WTC11 (cell line): ENCODE measurements around the gene TMCC1.

Source experiments
- ATF2 ChIP-seq: sonication (generic); formaldehyde crosslinking; IDR thresholded peaks from 2 replicates; pipeline ENCODE4 v1.8.1; 2022; ENCODE audit warnings: low read depth, missing genetic modification reagents, borderline replicate concordance
- CREB1 ChIP-seq: sonication (generic); formaldehyde crosslinking; IDR thresholded peaks from 2 replicates; pipeline ENCODE4 v1.8.0; 2023; ENCODE audit warnings: mild to moderate bottlenecking, missing genetic modification reagents
- CTCF ChIP-seq: fragments of 200-600 bp; IDR thresholded peaks from 2 replicates; pipeline ENCODE4 v1.8.0; 2022; ENCODE audit warnings: antibody characterized with exemption
- E2F4 ChIP-seq: sonication (generic); formaldehyde crosslinking; IDR thresholded peaks from 2 replicates; pipeline ENCODE4 v1.8.1; 2022; ENCODE audit warnings: low read depth, mild to moderate bottlenecking, moderate library complexity, missing genetic modification reagents, borderline replicate concordance
- E2F5 ChIP-seq: sonication (generic); formaldehyde crosslinking; IDR thresholded peaks from 2 replicates; pipeline ENCODE4 v1.8.1; 2022; ENCODE audit warnings: mild to moderate bottlenecking, moderate library complexity, missing genetic modification reagents
- FOXK1 ChIP-seq: sonication (generic); formaldehyde crosslinking; IDR thresholded peaks from 2 replicates; pipeline ENCODE4 v1.8.0; 2022; ENCODE audit warnings: mild to moderate bottlenecking, moderate library complexity, missing genetic modification reagents
- HMGXB4 ChIP-seq: sonication (generic); formaldehyde crosslinking; IDR thresholded peaks from 2 replicates; pipeline ENCODE4 v1.8.1; 2023; ENCODE audit warnings: mild to moderate bottlenecking, moderate library complexity, missing genetic modification reagents
- JUN ChIP-seq: sonication (generic); formaldehyde crosslinking; IDR thresholded peaks from 2 replicates; pipeline ENCODE4 v1.8.0; 2023; ENCODE audit warnings: mild to moderate bottlenecking, missing genetic modification reagents
- SP1 ChIP-seq: sonication (generic); formaldehyde crosslinking; conservative IDR thresholded peaks from 2 replicates; pipeline ENCODE4 v1.8.1; 2022; ENCODE audit warnings: missing genetic modification reagents
- TEAD4 ChIP-seq: sonication (generic); formaldehyde crosslinking; IDR thresholded peaks from 2 replicates; pipeline ENCODE4 v1.8.0; 2022; ENCODE audit warnings: mild to moderate bottlenecking, missing genetic modification reagents
- USF1 ChIP-seq: sonication (generic); formaldehyde crosslinking; IDR thresholded peaks from 2 replicates; pipeline ENCODE4 v1.8.0; 2022; ENCODE audit warnings: mild to moderate bottlenecking, missing genetic modification reagents
- ZBTB21 ChIP-seq: sonication (generic); formaldehyde crosslinking; IDR thresholded peaks from 2 replicates; pipeline ENCODE4 v1.8.1; 2023; ENCODE audit warnings: mild to moderate bottlenecking, missing genetic modification reagents, borderline replicate concordance
- ZNF138 ChIP-seq: sonication (generic); formaldehyde crosslinking; conservative IDR thresholded peaks from 2 replicates; pipeline ENCODE4 v1.8.1; 2022; ENCODE audit warnings: mild to moderate bottlenecking, moderate library complexity, missing genetic modification reagents

- no peak for TF ChIP-seq CTCF
- TF ChIP-seq E2F5 (CRISPR knock-in tag): no peak
- no peak for TF ChIP-seq ZBTB21 (CRISPR knock-in tag)
- no peak for TF ChIP-seq ZNF138 (CRISPR knock-in tag)
- TF ChIP-seq SP1 (CRISPR knock-in tag): no peak
- TF ChIP-seq HMGXB4 (CRISPR knock-in tag): no peak
- TF ChIP-seq FOXK1 (CRISPR knock-in tag): no peak
- no peak for TF ChIP-seq JUN (CRISPR knock-in tag)
- TF ChIP-seq E2F4 (CRISPR knock-in tag): no peak
- no peak for TF ChIP-seq USF1
- TF ChIP-seq ATF2: no peak
- TF ChIP-seq TEAD4: no peak
- TF ChIP-seq CREB1 (CRISPR knock-in tag): no peak
Measured at GRCh38 chr3:129908417-129908816, 14.9 kb upstream of the TMCC1 start.
